Measurements from ENCODE around the gene SKA3.
"Not testable (repeated sequence)": the region's sequence is repeated elsewhere in the genome, so short reads cannot be mapped to it uniquely, and the experiment has no call there.

DNA sequence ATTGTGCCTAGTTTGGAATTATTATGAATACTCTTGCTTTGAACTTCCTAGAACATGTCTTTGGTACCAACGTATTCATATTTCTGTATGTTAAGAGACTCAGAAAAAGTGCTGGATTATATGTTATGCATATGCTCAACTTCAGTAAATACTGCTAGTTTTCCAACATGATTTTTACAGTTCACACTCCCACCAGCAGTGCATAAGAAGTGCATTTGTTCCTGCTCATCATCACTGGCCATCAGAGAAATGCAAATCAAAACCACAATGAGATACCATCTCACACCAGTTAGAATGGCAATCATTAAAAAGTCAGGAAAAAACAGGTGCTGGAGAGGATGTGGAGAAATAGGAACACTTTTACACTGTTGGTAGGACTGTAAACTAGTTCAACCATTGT lies 2.6 kb downstream of the SKA3 start:
- TF ChIP-seq, protein P1, sequence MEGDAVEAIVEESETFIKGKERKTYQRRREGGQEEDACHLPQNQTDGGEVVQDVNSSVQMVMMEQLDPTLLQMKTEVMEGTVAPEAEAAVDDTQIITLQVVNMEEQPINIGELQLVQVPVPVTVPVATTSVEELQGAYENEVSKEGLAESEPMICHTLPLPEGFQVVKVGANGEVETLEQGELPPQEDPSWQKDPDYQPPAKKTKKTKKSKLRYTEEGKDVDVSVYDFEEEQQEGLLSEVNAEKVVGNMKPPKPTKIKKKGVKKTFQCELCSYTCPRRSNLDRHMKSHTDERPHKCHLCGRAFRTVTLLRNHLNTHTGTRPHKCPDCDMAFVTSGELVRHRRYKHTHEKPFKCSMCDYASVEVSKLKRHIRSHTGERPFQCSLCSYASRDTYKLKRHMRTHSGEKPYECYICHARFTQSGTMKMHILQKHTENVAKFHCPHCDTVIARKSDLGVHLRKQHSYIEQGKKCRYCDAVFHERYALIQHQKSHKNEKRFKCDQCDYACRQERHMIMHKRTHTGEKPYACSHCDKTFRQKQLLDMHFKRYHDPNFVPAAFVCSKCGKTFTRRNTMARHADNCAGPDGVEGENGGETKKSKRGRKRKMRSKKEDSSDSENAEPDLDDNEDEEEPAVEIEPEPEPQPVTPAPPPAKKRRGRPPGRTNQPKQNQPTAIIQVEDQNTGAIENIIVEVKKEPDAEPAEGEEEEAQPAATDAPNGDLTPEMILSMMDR (conservative IDR thresholded peaks at IDR 0.05; ENCODE audit: low read length) = not testable (repeated sequence)
- TF ChIP-seq EZH2phosphoT487 (IDR thresholded peaks at IDR 0.05; ENCODE audit: borderline replicate concordance) = not testable (repeated sequence)
